ENCODE data around the gene BNC1.

The BNC1 gene, protein sequence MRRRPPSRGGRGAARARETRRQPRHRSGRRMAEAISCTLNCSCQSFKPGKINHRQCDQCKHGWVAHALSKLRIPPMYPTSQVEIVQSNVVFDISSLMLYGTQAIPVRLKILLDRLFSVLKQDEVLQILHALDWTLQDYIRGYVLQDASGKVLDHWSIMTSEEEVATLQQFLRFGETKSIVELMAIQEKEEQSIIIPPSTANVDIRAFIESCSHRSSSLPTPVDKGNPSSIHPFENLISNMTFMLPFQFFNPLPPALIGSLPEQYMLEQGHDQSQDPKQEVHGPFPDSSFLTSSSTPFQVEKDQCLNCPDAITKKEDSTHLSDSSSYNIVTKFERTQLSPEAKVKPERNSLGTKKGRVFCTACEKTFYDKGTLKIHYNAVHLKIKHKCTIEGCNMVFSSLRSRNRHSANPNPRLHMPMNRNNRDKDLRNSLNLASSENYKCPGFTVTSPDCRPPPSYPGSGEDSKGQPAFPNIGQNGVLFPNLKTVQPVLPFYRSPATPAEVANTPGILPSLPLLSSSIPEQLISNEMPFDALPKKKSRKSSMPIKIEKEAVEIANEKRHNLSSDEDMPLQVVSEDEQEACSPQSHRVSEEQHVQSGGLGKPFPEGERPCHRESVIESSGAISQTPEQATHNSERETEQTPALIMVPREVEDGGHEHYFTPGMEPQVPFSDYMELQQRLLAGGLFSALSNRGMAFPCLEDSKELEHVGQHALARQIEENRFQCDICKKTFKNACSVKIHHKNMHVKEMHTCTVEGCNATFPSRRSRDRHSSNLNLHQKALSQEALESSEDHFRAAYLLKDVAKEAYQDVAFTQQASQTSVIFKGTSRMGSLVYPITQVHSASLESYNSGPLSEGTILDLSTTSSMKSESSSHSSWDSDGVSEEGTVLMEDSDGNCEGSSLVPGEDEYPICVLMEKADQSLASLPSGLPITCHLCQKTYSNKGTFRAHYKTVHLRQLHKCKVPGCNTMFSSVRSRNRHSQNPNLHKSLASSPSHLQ

DNA sequence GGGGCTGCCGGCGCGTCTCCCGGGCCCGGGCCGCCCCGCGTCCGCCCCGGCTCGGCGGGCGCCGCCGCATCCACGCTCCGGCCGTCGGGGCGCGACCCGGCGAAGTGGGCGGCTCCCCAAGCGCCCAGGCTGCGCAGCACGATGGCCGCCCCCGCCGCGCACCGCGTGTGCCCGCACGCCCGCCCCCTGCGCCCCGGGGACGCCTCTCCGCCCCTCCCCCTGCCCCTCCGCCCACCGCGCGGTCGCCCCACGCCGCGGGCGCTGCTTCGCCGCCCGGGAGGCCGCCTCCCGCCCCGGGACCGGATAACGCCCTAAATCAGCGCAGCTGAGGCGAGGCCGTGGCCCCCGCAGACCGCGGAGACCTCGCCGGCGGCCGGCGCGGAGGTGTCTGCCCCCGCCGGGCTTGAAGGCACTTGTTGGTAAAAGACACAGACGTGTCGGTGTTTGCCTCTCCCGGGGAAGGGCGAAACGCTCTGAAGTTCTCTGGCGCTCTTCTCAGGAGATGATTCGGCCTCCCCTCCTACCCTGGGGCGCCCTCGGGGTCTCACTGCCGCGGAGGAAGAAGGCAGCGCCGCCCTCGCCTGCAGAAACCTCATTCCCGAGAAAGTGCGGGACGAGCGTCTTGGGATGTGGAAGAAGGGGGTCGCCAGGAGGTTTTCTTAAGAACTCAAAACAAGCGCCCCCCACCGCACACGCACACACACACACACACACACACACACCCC lies at the start of gene BNC1:
BNC1 (minus strand) TSS at position 106 of the 725 bp plus-strand sequence; CDS start at position 70, 36 bp downstream.
- DNase-seq (ENCODE audit: low read depth) = no peak
- H3K4me3 ChIP-seq (ENCODE audit: low read depth, low read length) = no peak within 1 kb of the TSS
- TF ChIP-seq, protein P1, sequence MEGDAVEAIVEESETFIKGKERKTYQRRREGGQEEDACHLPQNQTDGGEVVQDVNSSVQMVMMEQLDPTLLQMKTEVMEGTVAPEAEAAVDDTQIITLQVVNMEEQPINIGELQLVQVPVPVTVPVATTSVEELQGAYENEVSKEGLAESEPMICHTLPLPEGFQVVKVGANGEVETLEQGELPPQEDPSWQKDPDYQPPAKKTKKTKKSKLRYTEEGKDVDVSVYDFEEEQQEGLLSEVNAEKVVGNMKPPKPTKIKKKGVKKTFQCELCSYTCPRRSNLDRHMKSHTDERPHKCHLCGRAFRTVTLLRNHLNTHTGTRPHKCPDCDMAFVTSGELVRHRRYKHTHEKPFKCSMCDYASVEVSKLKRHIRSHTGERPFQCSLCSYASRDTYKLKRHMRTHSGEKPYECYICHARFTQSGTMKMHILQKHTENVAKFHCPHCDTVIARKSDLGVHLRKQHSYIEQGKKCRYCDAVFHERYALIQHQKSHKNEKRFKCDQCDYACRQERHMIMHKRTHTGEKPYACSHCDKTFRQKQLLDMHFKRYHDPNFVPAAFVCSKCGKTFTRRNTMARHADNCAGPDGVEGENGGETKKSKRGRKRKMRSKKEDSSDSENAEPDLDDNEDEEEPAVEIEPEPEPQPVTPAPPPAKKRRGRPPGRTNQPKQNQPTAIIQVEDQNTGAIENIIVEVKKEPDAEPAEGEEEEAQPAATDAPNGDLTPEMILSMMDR (IDR thresholded peaks at IDR 0.05; ENCODE audit: low read depth, low read length, missing control alignments) = no peak

DNA sequence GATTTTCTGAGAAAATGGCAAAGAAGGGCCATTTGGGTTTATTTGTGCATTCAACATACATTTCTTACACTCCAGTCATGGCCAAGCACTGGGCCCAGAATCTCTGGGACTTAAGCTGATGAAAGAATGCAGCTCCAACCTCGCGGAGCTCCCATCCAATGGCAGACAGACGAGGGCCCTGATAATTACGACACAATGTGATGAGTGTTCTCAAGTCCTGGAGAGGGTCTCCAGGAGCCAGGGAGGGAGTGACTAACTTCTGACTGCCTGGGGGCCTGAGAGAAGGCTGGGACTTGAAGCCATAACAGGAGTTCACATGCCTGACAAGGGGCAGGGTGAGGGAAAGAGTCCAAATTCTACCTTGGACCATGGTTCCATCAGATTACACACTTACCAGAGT lies 42.6 kb upstream of the BNC1 start:
- H3K4me3 ChIP-seq (ENCODE audit: low read depth, low read length) = no peak overlapping the region
- TF ChIP-seq, protein P1 (IDR thresholded peaks at IDR 0.05; ENCODE audit: low read depth, low read length, missing control alignments) = no peak
- no peak for DNase-seq (ENCODE audit: low read depth)

DNA sequence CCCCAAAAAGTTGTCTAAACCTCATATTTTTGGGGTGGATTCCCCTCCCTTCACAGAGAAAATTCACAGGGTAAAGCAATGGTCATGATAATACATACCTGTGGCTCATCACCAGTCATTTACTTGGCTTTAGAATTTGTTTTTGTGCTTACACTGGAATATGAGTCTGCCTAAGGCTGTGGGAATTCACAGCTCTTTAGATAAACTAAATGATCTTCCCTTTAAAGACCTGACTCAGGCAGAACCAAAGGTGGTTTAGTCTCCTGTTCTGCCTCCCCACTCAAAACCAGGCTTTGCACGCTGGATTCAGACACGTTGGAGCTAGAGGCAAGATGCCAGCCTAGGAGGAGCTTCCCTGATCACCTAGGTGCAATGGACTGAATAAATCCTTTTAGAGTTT lies 40.3 kb upstream of the BNC1 start:
- no peak for DNase-seq (ENCODE audit: low read depth)
- TF ChIP-seq, protein P1 (IDR thresholded peaks at IDR 0.05; ENCODE audit: low read depth, low read length, missing control alignments) = no peak
- no peak overlapping the region for H3K4me3 ChIP-seq (ENCODE audit: low read depth, low read length)

DNA sequence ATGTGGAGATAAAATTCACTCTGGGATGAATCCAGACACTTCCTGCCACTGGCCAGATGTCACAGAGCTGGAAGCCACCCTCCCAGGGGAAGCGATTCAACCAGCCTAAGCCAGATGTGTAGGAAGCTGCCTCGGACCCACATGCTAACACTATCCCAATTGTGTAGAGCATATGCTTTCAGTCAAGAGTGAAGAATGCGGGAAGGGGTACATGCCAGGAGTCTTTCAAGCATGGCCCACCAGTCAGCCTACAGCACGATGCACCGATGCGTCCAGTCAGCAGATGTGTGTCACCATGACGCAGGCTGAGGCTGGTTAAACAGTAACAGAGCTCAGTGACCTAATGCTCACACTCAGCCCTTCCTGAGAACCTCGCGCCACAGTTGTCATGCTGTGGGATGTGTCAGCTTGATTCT lies 38.8 kb upstream of the BNC1 start:
- TF ChIP-seq, protein P1 (IDR thresholded peaks at IDR 0.05; ENCODE audit: low read depth, low read length, missing control alignments) = no peak
- H3K4me3 ChIP-seq (ENCODE audit: low read depth, low read length) = no peak overlapping the region
- DNase-seq (ENCODE audit: low read depth) = no peak

DNA sequence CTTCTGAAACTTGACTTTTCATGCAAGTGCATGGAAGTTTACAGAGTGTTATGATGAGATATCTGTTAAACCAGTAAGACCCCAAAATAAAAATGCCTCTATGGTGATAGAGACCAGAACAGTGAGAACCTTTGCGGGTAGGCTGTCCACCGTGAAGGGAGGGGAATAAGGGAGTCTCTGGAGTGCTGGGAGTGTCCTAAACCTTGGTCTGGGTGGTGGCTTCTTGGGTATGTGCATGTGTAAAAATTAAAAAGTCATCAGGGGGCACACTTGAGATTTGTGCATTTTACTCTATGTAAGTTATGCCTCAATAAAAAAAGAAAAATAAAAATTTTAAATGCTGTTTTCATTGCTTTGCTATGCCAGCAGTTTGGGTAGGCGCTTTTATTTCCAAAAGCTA lies 38.2 kb upstream of the BNC1 start:
- DNase-seq (ENCODE audit: low read depth) = no peak
- no peak overlapping the region for H3K4me3 ChIP-seq (ENCODE audit: low read depth, low read length)
- TF ChIP-seq, protein P1 (IDR thresholded peaks at IDR 0.05; ENCODE audit: low read depth, low read length, missing control alignments) = no peak

DNA sequence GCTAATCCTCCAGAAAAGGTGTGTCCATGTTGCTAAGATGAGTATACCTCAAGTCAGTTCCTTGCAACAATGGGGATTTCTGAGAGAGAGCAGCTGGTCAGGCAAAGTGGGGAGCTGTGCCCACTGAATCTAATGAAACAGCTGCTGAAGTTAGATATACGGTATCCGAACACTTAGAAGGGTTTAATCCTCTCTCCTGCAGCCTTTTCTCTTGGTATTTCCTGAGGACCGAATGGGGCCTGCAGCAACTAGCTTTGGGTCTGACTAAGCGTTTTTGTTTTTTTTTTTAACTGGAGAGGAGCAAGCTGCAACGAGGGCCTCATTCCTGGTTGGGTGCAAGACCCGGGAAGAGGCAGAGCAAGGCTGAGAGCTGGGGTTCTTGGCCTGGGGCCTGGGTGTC lies 37.6 kb upstream of the BNC1 start:
- no peak for DNase-seq (ENCODE audit: low read depth)
- no peak overlapping the region for H3K4me3 ChIP-seq (ENCODE audit: low read depth, low read length)
- TF ChIP-seq, protein P1 (IDR thresholded peaks at IDR 0.05; ENCODE audit: low read depth, low read length, missing control alignments) = no peak
